GM23248 (cell line): Measurements from ENCODE around the gene WDR59. TPM values are rescaled to one million over a fixed set of nuclear protein-coding genes. Genes with fewer than 3 reads are reported as not detected.
"Not testable (repeated sequence)": the region's sequence is repeated elsewhere in the genome, so short reads cannot be mapped to it uniquely, and the experiment has no call there.

Experiments
- DNase-seq: peaks from one replicate; pipeline ENCODE4 v3.0.0-alpha.2; 2015
- H2AFZ ChIP-seq: fragments of 200-600 bp; sonication (generic); 2 replicates; pipeline ENCODE4 v1.6.1; 2016; ENCODE audit warnings: antibody characterized with exemption
- H3F3A ChIP-seq: fragments of 200-600 bp; sonication (generic); 2 replicates; pipeline ENCODE4 v1.6.1; 2016; ENCODE audit warnings: mild to moderate bottlenecking, antibody characterized with exemption, mixed run types; ENCODE audit not compliant: insufficient read depth
- H3K27ac ChIP-seq: fragments of 200-600 bp; sonication (generic); 2 replicates; pipeline ENCODE4 v1.5.1; 2016; ENCODE audit warnings: mild to moderate bottlenecking
- H3K27me3 ChIP-seq: fragments of 200-600 bp; sonication (generic); replicated peaks from 2 replicates; pipeline ENCODE4 v1.6.1; 2016; ENCODE audit warnings: mild to moderate bottlenecking; ENCODE audit not compliant: insufficient read depth
- H3K36me3 ChIP-seq: fragments of 200-600 bp; sonication (generic); 2 replicates; pipeline ENCODE4 v1.6.1; 2016; ENCODE audit warnings: low read depth, mild to moderate bottlenecking
- H3K4me1 ChIP-seq: fragments of 200-600 bp; sonication (generic); 2 replicates; pipeline ENCODE4 v1.6.1; 2016; ENCODE audit warnings: mild to moderate bottlenecking; ENCODE audit not compliant: insufficient read depth
- H3K4me2 ChIP-seq: fragments of 200-600 bp; sonication (generic); one replicate; pipeline ENCODE4 v1.6.1; 2016; ENCODE audit warnings: mild to moderate bottlenecking; ENCODE audit not compliant: unreplicated experiment
- H3K4me3 ChIP-seq: fragments of 200-600 bp; sonication (generic); 2 replicates; pipeline ENCODE4 v1.5.1; 2016; ENCODE audit warnings: mild to moderate bottlenecking
- H3K79me2 ChIP-seq: fragments of 200-600 bp; sonication (generic); 2 replicates; pipeline ENCODE4 v1.6.1; 2016; ENCODE audit warnings: mild to moderate bottlenecking; ENCODE audit not compliant: insufficient read depth
- H3K9ac ChIP-seq: fragments of 200-600 bp; sonication (generic); 2 replicates; pipeline ENCODE4 v1.6.1; 2016; ENCODE audit warnings: mild to moderate bottlenecking
- H3K9me2 ChIP-seq: fragments of 200-600 bp; sonication (generic); 2 replicates; pipeline ENCODE4 v1.6.1; 2016; ENCODE audit warnings: mixed run types, mild to moderate bottlenecking, moderate library complexity; ENCODE audit not compliant: insufficient read depth
- H3K9me3 ChIP-seq: fragments of 200-600 bp; sonication (generic); one replicate; pipeline ENCODE4 v1.6.1; 2017; ENCODE audit warnings: low read depth
- H4K20me1 ChIP-seq: fragments of 200-600 bp; sonication (generic); 2 replicates; pipeline ENCODE4 v1.6.0; 2016; ENCODE audit not compliant: insufficient read depth
- EZH2 ChIP-seq: fragments of 200-600 bp; sonication (generic); IDR thresholded peaks from 2 replicates; pipeline ENCODE4 v1.6.1; 2018; ENCODE audit warnings: antibody characterized with exemption, mild to moderate bottlenecking; ENCODE audit not compliant: insufficient read depth, poor library complexity, severe bottlenecking
- EZH2phosphoT487 ChIP-seq: fragments of 200-600 bp; sonication (generic); IDR thresholded peaks from 2 replicates; pipeline ENCODE4 v1.6.1; 2018; ENCODE audit warnings: antibody characterized with exemption, moderate library complexity, mild to moderate bottlenecking, low read depth; ENCODE audit not compliant: insufficient read depth
- WGBS, 2 experiments: methylation state at CpG; one replicate each; pipeline ENCODE4 v1.1.6; 2015 to 2017; ENCODE audit warnings: low lambda C conversion rate in 2 of 2, low coverage in 1 of 2; ENCODE audit errors: missing lambda C conversion rate in 2 of 2; 5-methylcytosine and 5-hydroxymethylcytosine counted together
- in situ Hi-C: fragments of 300-500 bp; cut with MboI; formaldehyde crosslinking; loops from 2 replicates; pipeline ENCODE4 v1.15.0; 2020
- polyA plus RNA-seq: library from polyadenylated mRNA; unstranded; fragments of >200 nt; fragmentation: Nextera tagmentation; extraction: Ambion mirVana; gene quantifications from 2 replicates; pipeline ENCODE4 v1.2.1, GENCODE V29; 2016
- total RNA-seq: library from RNA; depleted of rRNA; stranded (reverse); fragments of >200 nt; shearing (Covaris generic); gene quantifications from 2 replicates; pipeline ENCODE4 v1.2.3, GENCODE V29; 2014

The WDR59 gene
- total and polyA plus RNA-seq, 2 experiments from 2014 or later, result 8.3 to 15.2 TPM

DNA sequence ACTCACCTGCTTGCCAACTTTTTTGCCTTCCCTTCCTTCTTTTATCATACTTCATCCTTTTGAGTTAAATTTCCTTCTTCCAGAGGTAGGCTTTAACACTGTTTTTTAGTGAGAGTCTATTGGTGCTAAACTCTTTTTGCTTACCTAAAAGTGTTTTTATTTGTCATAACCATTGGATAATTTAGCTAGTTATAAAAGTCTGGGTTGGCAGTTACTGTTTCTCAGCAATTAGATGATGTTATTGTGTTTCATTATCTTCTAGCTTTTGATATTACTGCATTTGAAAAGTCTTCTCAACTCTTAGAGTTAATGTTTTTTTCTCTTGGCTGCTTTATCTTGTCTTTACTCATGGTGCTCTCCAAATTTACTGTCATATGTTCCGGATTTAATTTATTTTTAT lies 36.5 kb upstream of the WDR59 start:
- peaks cover 11% of the 10 kb centered on the region; the same call in 1 of the 2 replicates for H3F3A ChIP-seq
- TF ChIP-seq EZH2phosphoT487 (no peak), EZH2 (no peak)
- DNase-seq, result no peak
- H3K4me3 ChIP-seq, result no peak overlapping the region
- H3K9me3 ChIP-seq, result no peaks in the 10 kb centered on the region
- in situ Hi-C loops, result no loop called here
- no peaks in the 10 kb centered on the region for H3K9me2 ChIP-seq
- no peak overlapping the region for H3K27ac ChIP-seq
- no peaks in the 10 kb centered on the region for H3K36me3 ChIP-seq
- 16 to 20% methylated on average over 1 of the region's 1 CpG for WGBS, 2 experiments
- H3K9ac ChIP-seq, result no peak overlapping the region
- H3K4me1 ChIP-seq, result peaks cover 21% of the 10 kb centered on the region
- peaks cover 90% of the 10 kb centered on the region for H3K79me2 ChIP-seq
- H4K20me1 ChIP-seq, result no peaks in the 10 kb centered on the region
- no peak overlapping the region for H2AFZ ChIP-seq
- H3K27me3 ChIP-seq, result no peaks in the 10 kb centered on the region
- no peak overlapping the region for H3K4me2 ChIP-seq

- in situ Hi-C loops, result no loop called here
- Histone ChIP-seq H3K36me3 (no peaks in the 10 kb centered on the region), H3K27me3 (no peaks in the 10 kb centered on the region), H3K4me2 (no peak overlapping the region), H3F3A (peaks cover 9% of the 10 kb centered on the region; the same call in 1 of the 2 replicates), H3K4me3 (no peak overlapping the region), H2AFZ (no peak overlapping the region), H3K9me2 (no peaks in the 10 kb centered on the region), H4K20me1 (no peaks in the 10 kb centered on the region), H3K4me1 (peaks cover 15% of the 10 kb centered on the region), H3K9ac (no peak overlapping the region), H3K27ac (no peak overlapping the region), H3K79me2 (peaks cover 96% of the 10 kb centered on the region), H3K9me3 (no peaks in the 10 kb centered on the region)
- TF ChIP-seq EZH2 (no peak), EZH2phosphoT487 (no peak)
- DNase-seq, result no peak
- WGBS, 2 experiments, result 95 to 98% methylated on average over 7 of the region's 7 CpGs
Observed at GRCh38 chr16:75019586-75019985, 34.7 kb upstream of the WDR59 start.

DNA sequence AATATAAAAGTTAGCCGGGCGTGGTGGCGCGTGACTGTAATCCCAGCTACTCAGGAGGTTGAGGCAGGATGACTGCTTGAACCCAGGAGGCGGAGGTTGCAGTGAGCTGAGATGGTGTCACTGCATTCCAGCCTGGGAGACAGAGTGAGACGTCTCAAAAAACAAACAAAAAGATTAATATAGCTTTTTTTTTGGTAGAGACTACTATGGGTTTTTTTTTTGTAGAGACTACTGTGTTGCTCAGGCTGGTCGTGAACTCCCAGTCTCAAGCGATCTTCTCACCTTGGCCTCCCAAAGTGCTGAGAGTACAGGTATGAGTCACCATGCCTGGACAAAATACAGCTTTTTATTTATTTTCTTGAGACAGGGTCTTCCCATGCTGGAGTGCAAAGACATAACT lies 34.1 kb upstream of the WDR59 start:
- Histone ChIP-seq H3K4me1 (peaks cover 15% of the 10 kb centered on the region), H3K9me3 (no peaks in the 10 kb centered on the region), H3K27me3 (no peaks in the 10 kb centered on the region), H3F3A (peaks cover 4% of the 10 kb centered on the region; the same call in 1 of the 2 replicates), H3K4me3 (no peak overlapping the region), H4K20me1 (no peaks in the 10 kb centered on the region), H2AFZ (no peak overlapping the region), H3K9me2 (no peaks in the 10 kb centered on the region), H3K27ac (no peak overlapping the region), H3K9ac (no peak overlapping the region), H3K36me3 (no peaks in the 10 kb centered on the region), H3K4me2 (no peak overlapping the region), H3K79me2 (peaks cover 96% of the 10 kb centered on the region)
- 84 to 87% methylated on average over 8 of the region's 8 CpGs for WGBS, 2 experiments
- DNase-seq, result no peak
- TF ChIP-seq EZH2phosphoT487 (no peak), EZH2 (no peak)
- in situ Hi-C loops, result no loop called here

DNA sequence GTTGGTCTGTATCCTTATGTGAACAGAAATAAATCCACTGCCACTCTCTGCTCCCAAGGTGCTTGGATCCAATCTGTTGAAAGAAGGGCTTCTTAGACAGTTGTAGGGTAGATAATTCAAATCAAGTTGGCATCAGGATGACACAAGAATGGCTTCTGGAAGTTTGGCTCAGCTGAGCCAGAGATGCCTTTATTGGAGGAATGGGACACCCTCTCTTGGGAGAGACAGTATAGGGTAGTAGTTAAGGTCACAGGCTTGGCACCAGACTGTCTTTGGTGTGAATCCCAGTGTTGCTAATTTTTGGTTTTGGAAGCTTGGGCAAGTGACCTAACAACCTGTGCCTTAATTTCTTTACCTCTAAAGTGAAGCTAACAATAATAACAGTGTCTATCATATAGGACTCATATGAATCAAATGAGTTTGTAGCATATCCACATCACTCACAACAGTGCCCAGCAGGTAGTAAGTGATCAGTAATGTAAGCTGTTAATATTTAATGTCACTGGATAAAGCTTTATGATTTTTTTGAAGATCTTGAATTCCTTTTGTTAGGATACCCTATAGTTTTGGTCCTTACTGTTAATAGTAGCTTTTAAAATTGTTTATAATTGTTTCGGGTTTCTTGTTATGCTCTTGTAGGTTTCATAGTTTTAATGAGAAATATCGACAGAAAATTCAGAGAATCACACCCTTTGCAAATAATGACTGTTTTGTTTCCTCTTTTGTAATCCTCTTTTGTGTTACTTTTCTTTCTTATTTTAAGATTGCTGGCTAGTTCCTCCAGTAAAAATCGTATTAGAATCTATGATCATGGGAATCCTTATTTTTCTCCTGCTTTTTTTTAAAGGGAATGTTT lies 33.0 kb upstream of the WDR59 start:
- Histone ChIP-seq H3F3A (peaks cover 10% of the 10 kb centered on the region; the same call in 1 of the 2 replicates), H3K4me1 (peaks cover 10% of the 10 kb centered on the region), H3K27ac (no peak overlapping the region), H3K9me3 (no peaks in the 10 kb centered on the region), H3K9ac (no peak overlapping the region), H3K4me3 (no peak overlapping the region), H2AFZ (no peak overlapping the region), H3K79me2 (peaks cover 99% of the 10 kb centered on the region), H4K20me1 (no peaks in the 10 kb centered on the region), H3K9me2 (no peaks in the 10 kb centered on the region), H3K27me3 (no peaks in the 10 kb centered on the region), H3K4me2 (no peak overlapping the region), H3K36me3 (no peaks in the 10 kb centered on the region)
- DNase-seq, result no peak
- TF ChIP-seq EZH2, result no peak
- no peak for TF ChIP-seq EZH2phosphoT487
- in situ Hi-C loops, result no loop called here
- 51% methylated on average over 3 of the region's 3 CpGs for WGBS, 2 experiments

GRCh38 chr16:75016451-75017081 lies 31.6 kb upstream of the WDR59 start:
- H3K4me2 ChIP-seq, H3K27me3 ChIP-seq, H3K9ac ChIP-seq, H4K20me1 ChIP-seq, in situ Hi-C loops, H3K9me3 ChIP-seq, H3K36me3 ChIP-seq, H3K9me2 ChIP-seq, H3K4me3 ChIP-seq, H2AFZ ChIP-seq, H3K27ac ChIP-seq, DNase-seq: not testable (repeated sequence)
- peaks cover 94% of the 10 kb centered on the region for H3K79me2 ChIP-seq
- 96 to 97% methylated on average over 12 of the region's 12 CpGs for WGBS, 2 experiments
- peaks cover 17% of the 10 kb centered on the region for H3K4me1 ChIP-seq
- peaks cover 17% of the 10 kb centered on the region for H3F3A ChIP-seq
